ENCODE data around the gene THBS3.
A peak's percentile ranks its signal among the peaks of the same experiment; 100 is the strongest.
"Not testable (repeated sequence)": the region's sequence is repeated elsewhere in the genome, so short reads cannot be mapped to it uniquely, and the experiment has no call there.

The THBS3 gene

DNA sequence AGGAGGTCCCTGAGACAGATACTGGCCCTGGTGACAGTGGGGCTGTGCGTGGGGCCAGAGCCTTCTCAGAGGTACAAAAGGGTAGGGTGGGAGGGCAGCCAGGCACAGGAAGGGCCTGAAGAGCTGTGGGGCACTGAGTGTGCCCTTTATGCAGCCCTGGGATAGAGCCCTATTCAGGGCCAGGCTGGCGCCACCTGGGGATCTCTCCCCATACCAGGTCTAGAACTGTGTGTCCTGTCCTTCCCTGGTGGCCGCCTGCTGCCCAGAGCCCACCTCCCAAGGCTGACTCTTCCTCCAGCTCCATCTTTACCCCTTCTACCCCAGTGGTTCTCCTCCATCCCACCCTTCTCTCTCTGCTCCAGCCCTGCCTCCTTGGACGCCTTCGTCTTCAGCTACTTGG lies 25.8 kb upstream of the THBS3 start:
- not testable (repeated sequence) for DNase-seq (ENCODE audit: low spot score)

DNA sequence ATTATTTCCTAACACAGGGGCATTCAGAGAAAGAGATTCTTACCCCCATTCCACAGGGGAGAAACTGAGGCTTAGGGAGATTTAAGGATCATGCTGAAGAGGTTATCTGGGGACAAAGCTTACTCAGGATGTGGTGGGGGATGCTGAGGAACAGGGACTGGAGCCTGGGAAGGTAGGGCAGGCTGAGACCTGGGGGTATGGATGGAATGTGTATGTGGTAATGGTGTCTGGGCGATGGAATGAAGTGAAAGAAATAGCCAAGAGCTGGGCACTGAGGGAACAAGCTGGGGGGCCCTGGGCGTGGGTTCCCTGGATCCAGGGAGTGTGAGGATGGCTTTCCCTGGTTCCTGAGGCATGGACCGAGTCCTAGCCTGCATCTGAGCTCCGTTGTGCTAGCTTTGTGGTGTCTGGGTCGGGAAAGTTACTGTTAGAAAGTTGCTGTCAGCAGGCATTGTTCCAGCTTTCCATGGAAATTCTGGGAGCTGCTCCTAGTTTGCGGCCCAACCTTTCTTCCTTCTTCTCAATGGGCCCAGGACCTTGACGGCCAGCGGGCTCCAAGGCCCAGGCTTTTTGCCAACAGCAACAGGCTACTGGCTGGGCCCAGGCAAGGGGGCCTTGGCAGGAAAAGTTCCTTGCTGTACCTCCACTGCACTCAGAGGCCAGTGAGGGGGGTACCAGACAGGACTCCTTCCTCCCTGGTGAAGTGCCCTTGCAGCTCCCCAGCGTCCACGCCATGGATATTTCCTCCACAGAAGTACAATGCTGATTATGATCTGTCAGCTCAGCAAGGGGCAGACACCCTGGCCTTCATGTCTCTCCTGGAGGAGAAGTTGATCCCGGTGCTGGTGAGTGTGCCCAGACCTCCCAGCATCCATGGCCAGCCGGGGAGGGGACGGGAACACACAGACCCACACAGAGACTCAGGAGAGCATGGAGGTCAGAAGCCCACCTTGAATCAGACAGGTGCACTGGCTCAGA lies 24.6 kb upstream of the THBS3 start:
- not testable (repeated sequence) for DNase-seq (ENCODE audit: low spot score)

DNA sequence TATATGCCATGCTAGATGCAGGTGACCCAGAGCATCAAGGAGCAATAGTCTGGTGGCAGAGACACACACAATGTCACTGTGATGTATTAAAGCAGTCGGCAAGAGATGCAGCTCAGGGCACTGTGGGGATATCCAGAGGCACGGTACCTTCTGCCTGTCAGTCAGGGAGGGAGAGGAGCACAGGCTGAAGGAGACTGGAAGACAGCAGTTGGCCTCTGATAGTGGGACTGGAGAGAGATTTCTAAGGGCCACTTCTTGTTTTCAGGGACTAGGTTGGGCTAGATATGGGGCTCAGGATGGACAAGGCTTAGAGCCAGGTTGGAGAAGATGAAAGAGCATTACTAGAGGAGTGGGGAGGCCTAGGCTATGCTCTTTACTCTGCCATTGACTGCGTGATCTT lies 23.6 kb upstream of the THBS3 start:
- DNase-seq (ENCODE audit: low spot score) = not testable (repeated sequence)

DNA sequence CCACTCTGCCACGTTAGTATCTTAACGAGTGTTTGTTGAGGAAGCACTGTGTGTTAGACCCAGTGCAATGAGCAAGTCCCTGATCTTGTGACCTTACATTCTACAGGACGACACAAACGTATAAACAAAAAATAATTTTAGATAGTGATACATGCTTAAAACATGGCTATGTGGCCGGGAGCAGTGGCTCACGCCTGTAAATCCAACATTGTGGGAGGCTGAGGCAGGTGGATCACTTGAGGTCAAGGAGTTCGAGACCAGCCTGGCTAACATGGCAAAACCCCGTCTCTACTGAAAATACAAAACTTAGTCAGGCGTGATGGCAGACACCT lies 20.4 kb upstream of the THBS3 start:
- no peak for DNase-seq (ENCODE audit: low spot score)

DNA sequence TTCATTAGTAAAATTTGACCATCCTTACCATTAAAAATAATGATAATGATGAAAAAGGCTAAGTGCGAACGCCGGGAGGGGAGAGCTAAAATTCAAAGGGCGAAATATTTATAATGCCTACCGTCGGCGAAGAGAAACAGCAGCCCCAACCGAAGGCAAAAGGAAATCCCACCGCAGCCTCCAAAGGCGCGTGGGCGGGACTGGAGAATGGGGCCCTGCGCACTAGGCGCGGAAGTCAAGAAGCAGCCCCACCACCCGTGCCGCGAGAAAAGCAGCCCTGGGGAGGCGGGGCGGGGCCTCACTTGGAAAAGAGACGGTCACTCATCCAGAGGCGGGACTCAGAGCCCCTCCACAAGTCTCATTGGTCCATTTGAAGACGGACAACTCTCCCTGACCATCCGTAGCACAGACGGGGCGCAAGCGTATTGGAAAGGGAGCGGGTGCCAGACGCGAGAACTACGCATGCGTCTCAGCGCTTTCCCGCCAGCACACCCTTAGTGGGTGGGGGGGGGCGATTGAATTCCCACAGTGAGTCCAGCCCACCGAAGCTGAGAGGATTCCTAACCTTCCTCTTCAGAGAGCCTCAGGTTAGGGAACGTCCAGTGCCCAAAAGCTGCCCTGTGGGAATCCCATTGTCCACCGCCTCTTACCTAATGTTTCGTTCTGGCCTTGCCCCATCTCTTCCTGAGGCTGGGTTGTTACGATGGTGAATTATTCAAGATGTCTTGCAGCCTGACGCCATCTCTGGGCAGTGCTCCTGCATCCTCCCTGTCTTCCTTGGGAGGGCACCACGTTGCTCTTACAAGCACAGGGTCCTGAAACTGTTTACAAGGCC lies 19.8 kb upstream of the THBS3 start:
- DNase-seq (ENCODE audit: low spot score) = peak; percentile 95

DNA sequence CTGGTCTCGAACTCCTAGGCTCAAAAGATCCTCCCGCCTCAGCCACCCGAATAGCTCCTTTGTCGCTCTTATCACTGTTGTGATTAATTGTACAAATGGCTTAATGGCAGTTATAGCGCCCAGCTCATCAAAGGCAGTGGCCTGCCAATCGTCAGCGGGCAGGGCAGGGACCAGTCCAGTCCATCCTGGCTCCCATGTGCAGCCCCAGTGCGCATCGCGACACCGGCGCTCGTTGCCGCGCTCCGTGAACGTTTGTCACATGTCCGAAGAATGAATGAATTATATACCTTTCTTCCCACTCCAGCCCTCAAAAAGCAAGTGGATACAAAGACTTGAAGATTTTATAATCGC lies 19.2 kb upstream of the THBS3 start:
- DNase-seq (ENCODE audit: low spot score) = no peak

DNA sequence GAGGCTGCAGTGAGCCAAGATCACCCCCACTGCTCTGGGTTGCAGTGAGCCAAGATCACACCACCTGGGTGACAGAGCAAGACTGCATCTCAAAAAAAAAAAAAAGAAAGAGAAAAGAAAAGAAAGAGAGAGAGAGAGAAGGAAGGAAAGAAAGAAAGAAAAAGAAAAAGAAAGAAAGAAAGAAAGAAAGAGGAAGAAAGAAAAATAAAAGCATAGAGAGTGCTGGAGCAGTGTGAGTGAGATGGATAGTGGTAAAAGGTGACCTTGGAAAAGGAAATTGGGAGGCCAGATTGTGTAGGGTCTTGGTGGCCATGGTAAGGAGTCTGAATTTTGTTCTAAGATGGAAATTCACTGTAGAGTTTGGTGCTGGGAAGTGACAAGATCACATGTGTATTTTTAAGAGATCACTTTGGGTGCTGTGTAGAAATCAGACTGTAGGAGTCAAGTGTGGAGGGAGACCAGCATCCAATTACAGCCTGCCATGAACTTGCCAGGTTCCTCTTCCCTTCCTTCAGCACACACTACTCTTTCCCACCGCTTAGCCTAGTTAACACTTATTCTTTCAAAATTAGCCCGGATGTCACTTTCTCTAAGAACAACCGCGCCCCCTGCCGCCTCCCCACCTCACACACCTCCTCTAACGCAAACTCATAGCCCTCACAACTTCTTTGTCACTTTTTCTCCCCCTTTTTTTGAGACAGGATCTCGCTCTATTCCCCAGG lies 18.7 kb upstream of the THBS3 start:
- DNase-seq (ENCODE audit: low spot score) = peak; percentile 76

DNA sequence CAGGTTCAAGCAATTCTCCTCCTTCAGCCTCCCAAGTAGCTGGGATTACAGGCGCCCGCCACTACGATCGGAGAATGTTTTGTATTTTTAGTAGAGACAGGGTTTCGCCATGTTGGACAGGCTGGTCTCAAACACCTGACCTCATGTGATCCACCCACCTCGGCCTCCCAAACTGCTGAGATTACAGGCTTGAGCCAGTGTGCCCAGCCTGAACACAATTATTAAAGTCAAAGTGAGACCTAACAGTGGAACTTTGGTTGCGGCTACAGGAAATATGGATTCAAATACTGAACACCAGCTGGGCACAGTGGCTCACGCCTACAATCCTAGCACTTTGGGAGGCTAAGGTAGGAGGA lies 17.7 kb upstream of the THBS3 start:
- DNase-seq (ENCODE audit: low spot score) = not testable (repeated sequence)

DNA sequence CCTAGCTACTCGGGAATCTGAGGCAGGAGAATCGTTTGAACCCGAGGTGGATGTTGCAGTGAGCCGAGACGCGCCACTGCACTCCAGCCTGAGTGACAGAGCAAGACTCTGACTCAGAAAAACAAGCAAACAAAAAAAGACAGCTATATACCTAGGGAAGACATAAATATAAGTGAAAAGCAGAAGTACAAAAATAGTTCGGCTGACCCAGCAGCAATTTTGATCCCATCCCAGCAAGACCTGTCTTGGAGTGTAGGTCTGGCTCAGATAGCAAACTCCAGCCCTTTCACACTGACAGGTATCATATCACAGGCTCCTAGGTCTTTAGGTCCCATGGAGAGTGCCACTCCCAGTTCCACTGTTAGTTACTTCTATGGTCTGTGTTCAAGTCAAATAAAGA lies 15.3 kb upstream of the THBS3 start:
- DNase-seq (ENCODE audit: low spot score) = no peak

DNA sequence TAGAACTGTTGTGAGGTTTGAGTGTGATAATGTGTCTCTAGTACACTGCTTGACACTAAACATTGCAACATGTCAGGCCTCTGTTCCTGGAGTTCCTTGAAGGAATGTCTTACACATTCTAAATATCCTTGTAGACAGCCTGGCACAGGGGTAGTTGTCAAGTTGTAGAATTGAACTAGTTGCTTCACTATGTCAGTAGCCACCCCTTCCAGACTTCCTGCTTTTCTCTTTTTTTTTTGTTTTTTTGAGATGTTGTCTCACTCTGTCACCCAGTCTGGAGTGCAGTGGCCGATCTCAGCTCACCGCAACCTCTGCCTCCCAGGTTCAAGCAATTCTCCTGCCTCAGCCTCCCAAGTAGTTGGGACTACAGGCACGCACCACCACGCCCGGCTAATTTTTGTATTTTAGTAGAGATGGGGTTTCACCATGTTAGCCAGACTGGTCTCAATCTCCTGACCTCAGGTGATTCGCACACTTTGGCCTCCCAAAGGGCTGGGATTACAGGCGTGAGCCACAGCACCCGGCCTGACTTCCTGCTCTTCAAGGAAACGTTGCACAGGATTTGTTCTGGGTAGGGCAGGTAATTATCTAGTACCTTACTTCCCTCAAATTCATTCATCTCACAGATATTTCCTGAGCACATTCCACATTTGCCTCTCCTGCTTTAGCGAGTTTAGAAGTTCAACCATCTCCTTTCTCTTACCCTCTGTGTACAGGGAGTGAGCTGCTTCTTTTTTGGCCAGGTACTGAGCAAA lies 12.7 kb upstream of the THBS3 start:
- DNase-seq (ENCODE audit: low spot score) = not testable (repeated sequence)

DNA sequence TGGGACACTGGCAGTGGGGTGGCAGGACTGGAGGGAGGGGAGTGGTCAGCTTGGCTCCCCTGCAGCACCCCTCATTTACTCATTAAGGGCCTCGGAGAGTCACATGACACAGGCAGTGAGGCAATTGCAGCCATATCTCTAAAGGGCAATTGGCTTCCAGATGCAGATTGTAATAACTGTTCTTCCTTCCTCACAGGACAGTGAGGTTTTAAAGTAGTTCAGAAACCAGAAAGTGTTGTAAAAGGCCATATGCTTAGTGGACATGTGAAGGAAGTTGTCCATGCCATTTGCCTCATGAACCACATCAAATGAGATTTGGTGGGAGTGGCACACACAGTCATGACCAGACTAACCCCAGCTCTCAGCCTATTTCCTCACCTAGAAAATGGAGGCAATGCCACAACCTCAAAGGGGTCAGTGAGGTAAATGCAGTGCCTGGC lies 11.9 kb upstream of the THBS3 start:
- DNase-seq (ENCODE audit: low spot score) = no peak

DNA sequence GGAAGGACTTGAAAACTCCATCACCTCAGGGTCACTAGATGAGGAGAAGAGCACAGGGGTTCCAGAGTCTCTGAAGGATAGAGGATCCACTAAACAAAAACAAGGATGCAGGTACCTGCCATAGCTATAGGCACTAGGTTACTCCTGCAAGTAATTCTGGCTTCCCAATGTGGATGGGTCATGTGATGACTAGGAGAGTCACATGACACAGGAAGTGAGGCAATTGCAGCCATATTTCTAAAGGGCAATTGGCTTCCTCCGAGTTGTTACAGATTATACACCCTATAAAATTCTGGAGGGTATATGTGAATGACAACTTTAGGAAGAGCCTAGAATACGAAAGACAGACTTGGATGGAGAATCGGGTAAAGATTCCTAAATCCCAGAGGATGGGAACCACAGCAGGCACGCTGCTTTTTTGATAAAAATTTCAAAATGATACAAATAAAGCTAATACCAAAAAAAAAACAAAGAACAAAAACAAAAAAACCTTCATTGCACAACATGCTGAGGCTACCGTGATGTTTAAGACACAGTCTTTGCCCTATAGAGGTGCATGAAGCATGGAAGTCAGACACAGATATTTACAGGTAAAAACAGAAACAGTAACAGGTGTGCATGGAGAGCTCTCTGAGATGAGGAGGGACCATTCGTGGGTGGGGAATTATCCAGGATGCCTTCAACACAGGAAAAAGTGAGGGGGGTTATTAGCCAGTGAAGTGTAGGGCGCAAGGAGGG lies 11.3 kb upstream of the THBS3 start:
- DNase-seq (ENCODE audit: low spot score) = peak; percentile 31

DNA sequence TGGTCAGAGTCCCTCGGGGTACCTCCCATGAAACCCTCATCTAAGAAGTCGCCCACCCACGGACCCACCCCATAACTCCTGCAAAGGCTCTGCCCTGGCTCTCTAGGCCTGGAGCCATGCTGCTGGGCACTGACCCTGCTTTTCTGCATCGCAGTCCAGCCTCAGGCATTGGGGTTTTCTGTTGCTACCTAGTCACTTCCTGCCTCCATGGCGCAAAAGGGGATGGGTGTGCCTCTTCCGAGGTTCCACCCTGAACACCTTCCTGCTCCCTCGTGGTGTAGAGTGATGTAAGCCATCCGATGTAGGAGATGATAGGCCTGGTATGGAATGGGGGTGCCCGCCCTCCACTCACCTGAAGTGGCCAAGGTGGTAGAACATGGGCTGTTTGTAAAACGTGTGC lies 7.0 kb upstream of the THBS3 start:
- not testable (repeated sequence) for DNase-seq (ENCODE audit: low spot score)

DNA sequence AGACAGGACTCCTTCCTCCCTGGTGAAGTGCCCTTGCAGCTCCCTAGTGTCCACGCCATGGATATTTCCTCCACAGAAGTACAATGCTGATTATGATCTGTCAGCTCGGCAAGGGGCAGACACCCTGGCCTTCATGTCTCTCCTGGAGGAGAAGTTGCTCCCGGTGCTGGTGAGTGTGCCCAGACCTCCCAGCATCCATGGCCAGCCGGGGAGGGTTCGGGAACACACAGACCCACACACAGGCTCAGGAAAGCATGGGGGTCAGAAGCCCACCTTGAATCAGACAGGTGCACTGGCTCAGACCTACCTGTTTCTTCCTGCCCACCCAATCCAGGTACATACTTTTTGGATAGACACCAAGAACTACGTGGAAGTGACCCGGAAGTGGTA lies 4.3 kb upstream of the THBS3 start:
- DNase-seq (ENCODE audit: low spot score) = not testable (repeated sequence)

DNA sequence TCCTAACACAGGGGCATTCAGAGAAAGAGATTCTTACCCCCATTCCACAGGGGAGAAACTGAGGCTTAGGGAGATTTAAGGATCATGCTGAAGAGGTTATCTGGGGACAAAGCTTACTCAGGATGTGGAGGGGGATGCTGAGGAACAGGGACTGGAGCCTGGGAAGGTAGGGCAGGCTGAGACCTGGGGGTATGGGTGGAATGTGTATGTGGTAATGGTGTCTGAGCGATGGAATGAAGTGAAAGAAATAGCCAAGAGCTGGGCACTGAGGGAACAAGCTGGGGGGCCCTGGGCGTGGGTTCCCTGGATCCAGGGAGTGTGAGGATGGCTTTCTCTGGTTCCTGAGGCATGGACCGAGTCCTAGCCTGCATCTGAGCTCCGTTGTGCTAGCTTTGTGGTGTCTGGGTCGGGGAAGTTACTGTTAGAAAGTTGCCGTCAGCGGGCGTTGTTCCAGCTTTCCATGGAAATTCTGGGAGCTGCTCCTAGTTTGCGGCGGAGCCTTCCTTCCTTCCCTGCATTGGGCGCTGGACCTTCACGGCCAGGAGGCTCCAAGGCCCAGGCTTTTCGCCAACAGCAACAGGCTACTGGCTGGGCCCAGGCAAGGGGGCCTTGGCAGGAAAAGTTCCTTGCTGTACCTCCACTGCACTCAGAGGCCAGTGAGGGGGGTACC lies 3.8 kb upstream of the THBS3 start:
- DNase-seq (ENCODE audit: low spot score) = not testable (repeated sequence)

DNA sequence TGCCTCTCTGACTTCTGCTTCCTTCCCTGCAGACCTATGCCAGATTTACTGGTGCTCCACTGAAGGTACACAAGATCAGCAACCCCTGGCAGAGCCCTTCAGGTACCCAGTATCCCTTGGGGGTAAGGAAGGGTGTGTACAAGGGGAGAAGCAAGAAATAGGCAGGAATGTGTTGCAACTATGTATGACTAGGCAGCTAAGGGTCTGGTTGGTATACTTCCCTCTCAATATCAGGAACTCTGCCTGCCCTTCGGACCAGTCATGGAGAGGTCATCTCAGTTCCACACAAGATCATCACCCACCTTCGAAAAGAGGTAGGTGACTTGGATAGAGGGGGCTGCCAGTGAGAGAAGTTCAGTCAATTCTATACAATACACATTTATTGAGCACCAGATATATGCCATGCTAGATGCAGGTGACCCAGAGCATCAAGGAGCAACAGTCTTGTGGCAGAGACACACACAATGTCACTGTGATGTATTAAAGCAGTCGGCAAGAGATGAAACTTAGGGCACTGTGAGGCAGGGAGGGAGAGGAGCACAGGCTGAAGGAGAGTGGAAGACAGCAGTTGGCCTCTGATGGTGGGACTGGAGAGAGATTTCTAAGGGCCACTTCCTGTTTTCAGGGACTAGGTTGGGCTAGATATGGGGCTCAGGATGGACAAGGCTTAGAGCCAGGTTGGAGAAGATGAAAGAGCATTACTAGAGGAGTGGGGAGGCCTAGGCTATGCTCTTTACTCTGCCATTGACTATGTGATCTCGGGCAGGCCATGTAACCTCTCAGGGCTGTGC lies 2.8 kb upstream of the THBS3 start:
- DNase-seq (ENCODE audit: low spot score) = no peak

DNA sequence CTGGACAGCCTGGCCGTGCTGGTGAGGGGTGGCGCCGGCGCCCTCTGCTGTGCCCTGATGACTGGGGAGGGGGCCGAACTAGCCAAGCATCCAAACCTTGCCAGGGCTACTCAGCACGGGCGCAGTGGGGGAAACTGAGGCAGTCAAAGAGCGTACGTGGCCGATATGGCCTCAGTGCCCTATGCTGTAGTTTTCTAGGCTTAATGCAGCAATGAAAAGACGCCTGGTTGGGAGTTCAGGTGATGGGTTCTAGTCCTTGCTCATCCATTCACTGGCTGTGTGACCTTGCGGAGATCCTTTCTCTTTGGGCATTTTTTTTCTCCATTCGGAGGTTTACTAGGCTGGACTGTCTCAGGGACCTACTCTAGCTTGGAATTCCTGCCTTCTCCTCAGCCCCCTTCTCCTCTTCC lies 1.6 kb upstream of the THBS3 start:
- DNase-seq (ENCODE audit: low spot score) = peak; percentile 23

DNA sequence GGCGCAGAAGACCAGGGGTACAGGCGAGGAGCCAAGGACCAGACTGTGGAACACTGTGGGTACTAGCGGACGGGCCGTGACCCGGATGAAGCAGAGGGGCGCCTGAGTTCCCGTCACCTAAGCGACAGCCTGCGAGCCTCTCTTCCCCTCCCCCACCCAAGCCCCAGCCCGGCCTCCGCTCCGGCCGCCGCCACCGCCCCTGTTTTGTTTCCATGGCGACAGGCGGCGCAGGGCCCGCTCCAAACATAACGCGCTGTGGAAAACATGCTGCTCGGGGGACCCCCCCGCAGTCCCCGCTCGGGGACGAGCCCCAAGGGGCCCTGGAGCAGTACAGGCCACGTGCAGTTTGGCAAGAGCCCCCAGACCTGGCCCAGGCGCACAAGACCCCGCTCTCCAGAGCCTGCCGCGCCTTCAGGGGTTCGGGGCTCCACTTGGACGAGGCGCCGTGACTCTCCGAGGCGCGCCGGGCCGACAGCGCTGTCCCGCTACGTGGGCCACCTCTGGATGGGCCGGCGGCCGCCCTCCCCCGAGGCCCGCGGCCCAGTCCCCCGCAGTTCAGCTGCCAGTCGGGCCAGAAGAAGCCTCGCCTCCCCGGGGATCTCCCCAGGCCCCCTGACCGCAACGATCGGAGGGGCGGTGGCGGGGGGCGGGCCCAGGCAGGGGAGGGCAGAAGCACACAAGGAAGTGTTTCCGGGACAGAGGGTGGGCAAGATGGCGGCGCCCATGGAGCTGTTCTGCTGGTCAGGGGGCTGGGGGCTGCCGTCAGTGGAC lies 1.0 kb upstream of the THBS3 start, which contains the start of gene MTX1:
Gene MTX1 (plus strand): TSS at position 155 of the 771 bp plus-strand sequence. CDS start 110 bp downstream, at position 265.
- DNase-seq (ENCODE audit: low spot score) = peak; percentile 86
